GM19043 (cell line): ENCODE measurements around the gene ELF2.
"Not testable (repeated sequence)": the region's sequence is repeated elsewhere in the genome, so short reads cannot be mapped to it uniquely, and the experiment has no call there.

Experiments used
- ATAC-seq: cut with Tn5 transposase; IDR thresholded peaks from one replicate; pipeline ENCODE4 v1.9.1; 2021; ENCODE audit warnings: low read depth; ENCODE audit not compliant: unreplicated experiment

ELF2 gene

GRCh38 chr4:139177049-139177868, at the start of gene ELF2:
Gene ELF2 (minus strand): TSS chr4:139177218. CDS start chr4:139137701, 39,517 bp downstream.
- peak; percentile 28 for ATAC-seq

GRCh38 chr4:139223682-139224317, 46.8 kb upstream of the ELF2 start:
- ATAC-seq = no peak

- no peak for ATAC-seq
These were observed 45.2 kb upstream of the ELF2 start for GRCh38 chr4:139222215-139222614.

- ATAC-seq = no peak
These were observed 44.7 kb upstream of the ELF2 start for GRCh38 chr4:139221687-139222086.

GRCh38 chr4:139219450-139220055, 42.5 kb upstream of the ELF2 start:
- ATAC-seq = no peak

GRCh38 chr4:139214039-139214534, 37.1 kb upstream of the ELF2 start:
- peak; percentile 100 for ATAC-seq

- ATAC-seq = not testable (repeated sequence)
These were observed 36.6 kb upstream of the ELF2 start for GRCh38 chr4:139213633-139214032.

GRCh38 chr4:139212900-139213299, 35.9 kb upstream of the ELF2 start:
- ATAC-seq = no peak

- no peak for ATAC-seq
These were observed 33.5 kb upstream of the ELF2 start for GRCh38 chr4:139210486-139210885.

GRCh38 chr4:139209470-139210063, 32.5 kb upstream of the ELF2 start:
- ATAC-seq = no peak

GRCh38 chr4:139208404-139208945, 31.5 kb upstream of the ELF2 start:
- ATAC-seq = peak; percentile 47

GRCh38 chr4:139207873-139208403, 30.9 kb upstream of the ELF2 start:
- ATAC-seq = no peak

GRCh38 chr4:139207247-139207646, 30.2 kb upstream of the ELF2 start:
- ATAC-seq = no peak

- no peak for ATAC-seq
These were observed 26.0 kb upstream of the ELF2 start for GRCh38 chr4:139202991-139203390.

GRCh38 chr4:139200506-139200905, 23.5 kb upstream of the ELF2 start:
- no peak for ATAC-seq

- ATAC-seq = no peak
These were observed 23.1 kb upstream of the ELF2 start for GRCh38 chr4:139200102-139200501.

- ATAC-seq = not testable (repeated sequence)
These were observed 20.2 kb upstream of the ELF2 start for GRCh38 chr4:139197214-139197613.

- no peak for ATAC-seq
These were observed 19.4 kb upstream of the ELF2 start for GRCh38 chr4:139196462-139196861.

GRCh38 chr4:139191373-139191772, 14.4 kb upstream of the ELF2 start:
- ATAC-seq = no peak

GRCh38 chr4:139189972-139190371, 13.0 kb upstream of the ELF2 start:
- no peak for ATAC-seq

GRCh38 chr4:139189417-139189749, 12.4 kb upstream of the ELF2 start:
- ATAC-seq = no peak
